ENCODE results near the gene IL1R2. TPM values are rescaled to one million over a fixed set of nuclear protein-coding genes. Genes with fewer than 3 reads are reported as not detected.

IL1R2 gene
- total RNA-seq, 1 donor from 2014 or later: 0.96 TPM

- intact Hi-C loops (cut with micrococcal nuclease): no loop called here
- peak overlapping the region; percentile 83 for H3K27ac ChIP-seq (replicated peaks)
- H3K36me3 ChIP-seq: no peaks in the 10 kb centered on the region
- no peak for DNase-seq
- peaks cover 17% of the 10 kb centered on the region for H3K4me1 ChIP-seq
- H3K4me3 ChIP-seq: no peak overlapping the region
- no peaks in the 10 kb centered on the region for H3K27me3 ChIP-seq (ENCODE audit: low read depth)
- H3K9me3 ChIP-seq (replicated peaks): peaks cover 6% of the 10 kb centered on the region
- no peak for TF ChIP-seq CTCF (IDR thresholded peaks at IDR 0.05; ENCODE audit: borderline replicate concordance)
These were observed 30.9 kb upstream of the IL1R2 start for GRCh38 chr2:101960819-101961337.

- Histone ChIP-seq H3K4me1 (peaks cover 17% of the 10 kb centered on the region), H3K9me3 (replicated peaks) (peaks cover 6% of the 10 kb centered on the region), H3K27me3 (ENCODE audit: low read depth) (no peaks in the 10 kb centered on the region), H3K27ac (replicated peaks) (peak overlapping the region; percentile 83), H3K4me3 (no peak overlapping the region), H3K36me3 (no peaks in the 10 kb centered on the region)
- TF ChIP-seq CTCF (IDR thresholded peaks at IDR 0.05; ENCODE audit: borderline replicate concordance): peak; percentile 14
- intact Hi-C loops (cut with micrococcal nuclease): no loop called here
- DNase-seq: peak; percentile 79
These were observed 30.2 kb upstream of the IL1R2 start for GRCh38 chr2:101961338-101962191.

- Histone ChIP-seq H3K4me3 (no peak overlapping the region), H3K9me3 (replicated peaks) (peaks cover 5% of the 10 kb centered on the region), H3K27ac (replicated peaks) (peak overlapping the region; percentile 83), H3K27me3 (ENCODE audit: low read depth) (no peaks in the 10 kb centered on the region), H3K4me1 (peaks cover 17% of the 10 kb centered on the region), H3K36me3 (no peaks in the 10 kb centered on the region)
- no peak for TF ChIP-seq CTCF (IDR thresholded peaks at IDR 0.05; ENCODE audit: borderline replicate concordance)
- DNase-seq: no peak
- intact Hi-C loops (cut with micrococcal nuclease): no loop called here
These were observed 29.5 kb upstream of the IL1R2 start for GRCh38 chr2:101962309-101962708.

- Histone ChIP-seq H3K4me1 (peaks cover 21% of the 10 kb centered on the region), H3K9me3 (replicated peaks) (no peaks in the 10 kb centered on the region), H3K4me3 (no peak overlapping the region), H3K27ac (replicated peaks) (peak overlapping the region; percentile 8), H3K27me3 (ENCODE audit: low read depth) (no peaks in the 10 kb centered on the region), H3K36me3 (no peaks in the 10 kb centered on the region)
- TF ChIP-seq CTCF (IDR thresholded peaks at IDR 0.05; ENCODE audit: borderline replicate concordance): no peak
- intact Hi-C loops (cut with micrococcal nuclease): no loop called here
- DNase-seq: no peak
These were observed 28.6 kb upstream of the IL1R2 start for GRCh38 chr2:101963198-101963597.

GRCh38 chr2:101967826-101968513 lies 23.8 kb upstream of the IL1R2 start:
- H3K9me3 ChIP-seq (replicated peaks): peaks cover 13% of the 10 kb centered on the region
- no peaks in the 10 kb centered on the region for H3K27me3 ChIP-seq (ENCODE audit: low read depth)
- intact Hi-C loops (cut with micrococcal nuclease): no loop called here
- no peak overlapping the region for H3K4me3 ChIP-seq
- H3K36me3 ChIP-seq: no peaks in the 10 kb centered on the region
- no peak for TF ChIP-seq CTCF (IDR thresholded peaks at IDR 0.05; ENCODE audit: borderline replicate concordance)
- H3K4me1 ChIP-seq: peaks cover 4% of the 10 kb centered on the region
- H3K27ac ChIP-seq (replicated peaks): no peak overlapping the region
- no peak for DNase-seq
